ENCODE measurements around the gene MRPS34.

MRPS34 gene

GRCh38 chr16:1727651-1728624, 45.0 kb downstream of the MRPS34 start:
- H3K4me3 ChIP-seq (ENCODE audit: control insufficient read depth, low read depth, low read length), result no peak overlapping the region
- TF ChIP-seq, protein P1, sequence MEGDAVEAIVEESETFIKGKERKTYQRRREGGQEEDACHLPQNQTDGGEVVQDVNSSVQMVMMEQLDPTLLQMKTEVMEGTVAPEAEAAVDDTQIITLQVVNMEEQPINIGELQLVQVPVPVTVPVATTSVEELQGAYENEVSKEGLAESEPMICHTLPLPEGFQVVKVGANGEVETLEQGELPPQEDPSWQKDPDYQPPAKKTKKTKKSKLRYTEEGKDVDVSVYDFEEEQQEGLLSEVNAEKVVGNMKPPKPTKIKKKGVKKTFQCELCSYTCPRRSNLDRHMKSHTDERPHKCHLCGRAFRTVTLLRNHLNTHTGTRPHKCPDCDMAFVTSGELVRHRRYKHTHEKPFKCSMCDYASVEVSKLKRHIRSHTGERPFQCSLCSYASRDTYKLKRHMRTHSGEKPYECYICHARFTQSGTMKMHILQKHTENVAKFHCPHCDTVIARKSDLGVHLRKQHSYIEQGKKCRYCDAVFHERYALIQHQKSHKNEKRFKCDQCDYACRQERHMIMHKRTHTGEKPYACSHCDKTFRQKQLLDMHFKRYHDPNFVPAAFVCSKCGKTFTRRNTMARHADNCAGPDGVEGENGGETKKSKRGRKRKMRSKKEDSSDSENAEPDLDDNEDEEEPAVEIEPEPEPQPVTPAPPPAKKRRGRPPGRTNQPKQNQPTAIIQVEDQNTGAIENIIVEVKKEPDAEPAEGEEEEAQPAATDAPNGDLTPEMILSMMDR (conservative IDR thresholded peaks at IDR 0.05; ENCODE audit: control insufficient read depth, insufficient read depth, low read depth, low read length), result no peak
- no peak for DNase-seq (ENCODE audit: low read depth)

GRCh38 chr16:1726661-1727502, 46.1 kb downstream of the MRPS34 start:
- DNase-seq (ENCODE audit: low read depth), result no peak
- TF ChIP-seq, protein P1 (conservative IDR thresholded peaks at IDR 0.05; ENCODE audit: control insufficient read depth, insufficient read depth, low read depth, low read length), result no peak
- H3K4me3 ChIP-seq (ENCODE audit: control insufficient read depth, low read depth, low read length), result no peak overlapping the region

GRCh38 chr16:1724491-1724890, 48.4 kb downstream of the MRPS34 start:
- H3K4me3 ChIP-seq (ENCODE audit: control insufficient read depth, low read depth, low read length), result no peak overlapping the region
- no peak for DNase-seq (ENCODE audit: low read depth)
- TF ChIP-seq, protein P1 (conservative IDR thresholded peaks at IDR 0.05; ENCODE audit: control insufficient read depth, insufficient read depth, low read depth, low read length), result no peak

DNA sequence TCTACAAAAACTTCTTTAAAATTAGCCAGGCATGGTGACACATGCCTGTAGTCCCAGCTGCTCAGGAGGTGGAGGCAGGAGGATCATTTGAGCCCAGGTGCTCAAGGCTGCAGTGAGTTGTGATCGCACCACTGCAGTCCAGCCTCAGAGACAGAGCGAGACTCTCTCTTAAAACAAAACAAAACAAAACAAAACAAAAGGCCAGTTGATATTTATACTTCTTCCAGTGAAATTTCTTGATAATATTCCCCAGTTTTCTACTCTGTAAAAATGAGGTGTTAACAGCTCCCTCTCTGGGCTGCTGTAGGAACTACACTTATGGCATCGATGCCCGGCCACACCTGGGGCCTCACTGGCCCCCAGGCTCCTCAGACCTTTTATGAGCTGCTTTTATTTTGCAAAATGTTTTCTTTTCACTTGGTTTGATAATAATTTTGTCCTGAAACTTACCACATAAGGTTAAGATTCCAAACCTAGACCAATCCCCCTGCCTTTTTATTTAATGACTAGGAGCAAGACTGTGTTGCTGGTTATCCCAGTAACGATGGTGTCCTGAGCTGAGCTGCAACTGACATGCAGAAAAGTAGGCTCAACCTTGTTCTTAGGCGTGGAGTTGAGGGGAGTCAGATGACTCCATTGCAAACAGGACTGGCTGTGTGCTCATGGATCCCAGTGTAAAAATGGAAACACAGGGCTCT, 49.3 kb downstream of the MRPS34 start:
- TF ChIP-seq, protein P1 (conservative IDR thresholded peaks at IDR 0.05; ENCODE audit: control insufficient read depth, insufficient read depth, low read depth, low read length), result peak; percentile 76
- H3K4me3 ChIP-seq (ENCODE audit: control insufficient read depth, low read depth, low read length), result no peak overlapping the region
- peak; percentile 45 for DNase-seq (ENCODE audit: low read depth)

All from fibroblast of mammary gland (primary cell).